ENCODE measurements around the gene NDUFV1. TPM values are rescaled to one million over a fixed set of nuclear protein-coding genes. Genes with fewer than 3 reads are reported as not detected.
"Not testable (repeated sequence)": the region's sequence is repeated elsewhere in the genome, so short reads cannot be mapped to it uniquely, and the experiment has no call there.

Gene NDUFV1
- total RNA-seq, 1 experiment from 2014 or later, result 216 TPM

- CTCF ChIA-PET, result no interaction called here
- no peaks in the 10 kb centered on the region for H3K27me3 Mint-ChIP-seq (ENCODE audit: unreplicated experiment)
- H3K27ac Mint-ChIP-seq (ENCODE audit: unreplicated experiment), result no peak overlapping the region
- BruUV-seq (replicated peaks), result no TSS peak
- H3K4me3 Mint-ChIP-seq (ENCODE audit: low read depth, unreplicated experiment), result no peak overlapping the region
- no peak for DNase-seq
- H3K36me3 Mint-ChIP-seq (ENCODE audit: insufficient read depth, unreplicated experiment), result peaks cover 12% of the 10 kb centered on the region
- TF ChIP-seq CTCF (IDR thresholded peaks at IDR 0.05; ENCODE audit: unreplicated experiment), result no peak
- H3K9me3 Mint-ChIP-seq (ENCODE audit: low read depth, unreplicated experiment), result no peaks in the 10 kb centered on the region
- no peaks in the 10 kb centered on the region for H3K4me1 Mint-ChIP-seq (ENCODE audit: low read depth, unreplicated experiment)
- intact Hi-C loops (cut with micrococcal nuclease; ENCODE audit: unreplicated experiment), result no loop called here
Measured at GRCh38 chr11:67592880-67593564, 13.7 kb upstream of the NDUFV1 start.

- intact Hi-C loops (cut with micrococcal nuclease; ENCODE audit: unreplicated experiment), result no loop called here
- H3K36me3 Mint-ChIP-seq (ENCODE audit: insufficient read depth, unreplicated experiment), result peaks cover 12% of the 10 kb centered on the region
- CTCF ChIA-PET, result no interaction called here
- H3K4me1 Mint-ChIP-seq (ENCODE audit: low read depth, unreplicated experiment), result no peaks in the 10 kb centered on the region
- no peak for TF ChIP-seq CTCF (IDR thresholded peaks at IDR 0.05; ENCODE audit: unreplicated experiment)
- no peak for DNase-seq
- no peaks in the 10 kb centered on the region for H3K9me3 Mint-ChIP-seq (ENCODE audit: low read depth, unreplicated experiment)
- no peaks in the 10 kb centered on the region for H3K27me3 Mint-ChIP-seq (ENCODE audit: unreplicated experiment)
- H3K4me3 Mint-ChIP-seq (ENCODE audit: low read depth, unreplicated experiment), result no peak overlapping the region
- no peak overlapping the region for H3K27ac Mint-ChIP-seq (ENCODE audit: unreplicated experiment)
- BruUV-seq (replicated peaks), result no TSS peak
Measured at GRCh38 chr11:67593565-67593905, 13.2 kb upstream of the NDUFV1 start.

GRCh38 chr11:67594480-67594879, 12.3 kb upstream of the NDUFV1 start:
- CTCF ChIA-PET, result no interaction called here
- peaks cover 5% of the 10 kb centered on the region for H3K36me3 Mint-ChIP-seq (ENCODE audit: insufficient read depth, unreplicated experiment)
- no TSS peak for BruUV-seq (replicated peaks)
- no peak overlapping the region for H3K4me3 Mint-ChIP-seq (ENCODE audit: low read depth, unreplicated experiment)
- H3K27me3 Mint-ChIP-seq (ENCODE audit: unreplicated experiment), result no peaks in the 10 kb centered on the region
- no peaks in the 10 kb centered on the region for H3K9me3 Mint-ChIP-seq (ENCODE audit: low read depth, unreplicated experiment)
- H3K4me1 Mint-ChIP-seq (ENCODE audit: low read depth, unreplicated experiment), result no peaks in the 10 kb centered on the region
- TF ChIP-seq CTCF (IDR thresholded peaks at IDR 0.05; ENCODE audit: unreplicated experiment), result no peak
- H3K27ac Mint-ChIP-seq (ENCODE audit: unreplicated experiment), result no peak overlapping the region
- intact Hi-C loops (cut with micrococcal nuclease; ENCODE audit: unreplicated experiment), result no loop called here
- DNase-seq, result no peak

- CTCF ChIA-PET, result no interaction called here
Measured at GRCh38 chr11:67596753-67597300, 9.9 kb upstream of the NDUFV1 start.

GRCh38 chr11:67597458-67597857, 9.3 kb upstream of the NDUFV1 start:
- H3K4me3 Mint-ChIP-seq (ENCODE audit: low read depth, unreplicated experiment); DNase-seq; BruUV-seq (replicated peaks); intact Hi-C loops (cut with micrococcal nuclease; ENCODE audit: unreplicated experiment); H3K4me1 Mint-ChIP-seq (ENCODE audit: low read depth, unreplicated experiment); H3K36me3 Mint-ChIP-seq (ENCODE audit: insufficient read depth, unreplicated experiment); H3K9me3 Mint-ChIP-seq (ENCODE audit: low read depth, unreplicated experiment); CTCF ChIA-PET; H3K27ac Mint-ChIP-seq (ENCODE audit: unreplicated experiment): not testable (repeated sequence)
- H3K27me3 Mint-ChIP-seq (ENCODE audit: unreplicated experiment), result peaks cover 18% of the 10 kb centered on the region

More at GRCh38 chr11:67596753-67597300, 9.9 kb upstream of the NDUFV1 start:
- no peaks in the 10 kb centered on the region for H3K36me3 Mint-ChIP-seq (ENCODE audit: insufficient read depth, unreplicated experiment)
- no TSS peak for BruUV-seq (replicated peaks)
- TF ChIP-seq CTCF (IDR thresholded peaks at IDR 0.05; ENCODE audit: unreplicated experiment), result no peak
- H3K4me3 Mint-ChIP-seq (ENCODE audit: low read depth, unreplicated experiment), result no peak overlapping the region
- H3K4me1 Mint-ChIP-seq (ENCODE audit: low read depth, unreplicated experiment), result no peaks in the 10 kb centered on the region
- no peaks in the 10 kb centered on the region for H3K9me3 Mint-ChIP-seq (ENCODE audit: low read depth, unreplicated experiment)
- H3K27ac Mint-ChIP-seq (ENCODE audit: unreplicated experiment), result no peak overlapping the region
- intact Hi-C loops (cut with micrococcal nuclease; ENCODE audit: unreplicated experiment), result no loop called here
- H3K27me3 Mint-ChIP-seq (ENCODE audit: unreplicated experiment), result peaks cover 18% of the 10 kb centered on the region
- no peak for DNase-seq

GRCh38 chr11:67597963-67598362, 8.8 kb upstream of the NDUFV1 start:
- H3K4me3 Mint-ChIP-seq (ENCODE audit: low read depth, unreplicated experiment); H3K36me3 Mint-ChIP-seq (ENCODE audit: insufficient read depth, unreplicated experiment); H3K9me3 Mint-ChIP-seq (ENCODE audit: low read depth, unreplicated experiment); CTCF ChIA-PET; BruUV-seq (replicated peaks); intact Hi-C loops (cut with micrococcal nuclease; ENCODE audit: unreplicated experiment); DNase-seq; H3K4me1 Mint-ChIP-seq (ENCODE audit: low read depth, unreplicated experiment); H3K27ac Mint-ChIP-seq (ENCODE audit: unreplicated experiment): not testable (repeated sequence)
- peaks cover 23% of the 10 kb centered on the region for H3K27me3 Mint-ChIP-seq (ENCODE audit: unreplicated experiment)

Measured in Calu3 (cell line).